Fibroblast of lung (primary cell): Measurements from ENCODE around the gene UBE2J2. TPM values are rescaled to one million over a fixed set of nuclear protein-coding genes. Genes with fewer than 3 reads are reported as not detected.

Source experiments
- DNase-seq, 2 donors: peaks; one replicate each; pipeline versions ENCODE4 v3.0.0 to v3.0.0-alpha.2; 2010; ENCODE audit warnings: low read depth in 2 of 2
- H2AFZ ChIP-seq: 2 replicates; pipeline ENCODE4 v1.5.1; 2012; ENCODE audit warnings: low read length, control low read depth, inconsistent platforms
- H3K27ac ChIP-seq: 2 replicates; pipeline ENCODE4 v1.5.1; 2011; ENCODE audit warnings: low read length, control low read depth; ENCODE audit not compliant: insufficient read depth
- H3K27me3 ChIP-seq: 2 replicates; pipeline ENCODE4 v1.5.1; 2011; ENCODE audit warnings: mild to moderate bottlenecking, low read length; ENCODE audit not compliant: control insufficient read depth, insufficient read depth
- H3K36me3 ChIP-seq: 2 replicates; pipeline ENCODE4 v1.5.1; 2011; ENCODE audit warnings: low read length; ENCODE audit not compliant: control insufficient read depth, insufficient read depth
- H3K4me1 ChIP-seq: 2 replicates; pipeline ENCODE4 v1.5.1; 2011; ENCODE audit warnings: low read length; ENCODE audit not compliant: control insufficient read depth, insufficient read depth; ENCODE audit errors: extremely low read depth
- H3K4me2 ChIP-seq: 2 replicates; pipeline ENCODE4 v1.5.1; 2011; ENCODE audit warnings: low read length, control low read depth; ENCODE audit not compliant: insufficient read depth; ENCODE audit errors: extremely low read depth
- H3K4me3 ChIP-seq, 4 experiments: fragments of 200-600 bp in 1 of 4; sonication (generic) in 1 of 4; replicated peaks in 1 of 4; 2 replicates each; pipeline ENCODE4 v1.5.1; 2011 to 2016; ENCODE audit warnings: low read length in 4 of 4, low read depth in 3 of 4, mild to moderate bottlenecking in 3 of 4, control low read depth in 2 of 4, inconsistent platforms in 1 of 4, mixed read lengths in 1 of 4; ENCODE audit not compliant: insufficient read depth in 1 of 4; ENCODE audit errors: control extremely low read depth in 1 of 4
- H3K79me2 ChIP-seq: 2 replicates; pipeline ENCODE4 v1.5.1; 2012; ENCODE audit warnings: mild to moderate bottlenecking, low read length, inconsistent platforms; ENCODE audit not compliant: control insufficient read depth, insufficient read depth
- H3K9ac ChIP-seq: 2 replicates; pipeline ENCODE4 v1.5.1; 2011; ENCODE audit warnings: mild to moderate bottlenecking, low read length, control low read depth; ENCODE audit not compliant: insufficient read depth
- H3K9me3 ChIP-seq: 2 replicates; pipeline ENCODE4 v1.5.1; 2012; ENCODE audit warnings: low read depth, low read length; ENCODE audit not compliant: control insufficient read depth, insufficient read depth
- H4K20me1 ChIP-seq: 2 replicates; pipeline ENCODE4 v1.5.1; 2011; ENCODE audit warnings: low read length; ENCODE audit not compliant: control insufficient read depth, insufficient read depth; ENCODE audit errors: extremely low read depth
- EZH2 ChIP-seq: IDR thresholded peaks from 2 replicates; pipeline ENCODE4 v1.5.1; 2012; ENCODE audit warnings: low read length, control low read depth, mild to moderate bottlenecking; ENCODE audit errors: missing control alignments
- polyA plus RNA-seq, 2 donors: library from polyadenylated mRNA; depleted of rRNA in 1 of 2; stranded (reverse) in 1 of 2; unstranded in 1 of 2; fragments of >200 nt; gene quantifications; 2 replicates each; pipeline ENCODE4 v1.2.1, GENCODE V29; 2011 to 2012; ENCODE audit warnings: missing spikeins in 1 of 2
- total RNA-seq: library from RNA; depleted of rRNA; stranded (reverse); fragments of >200 nt; gene quantifications from 2 replicates; pipeline ENCODE4 v1.2.1, GENCODE V29; 2014
- TF ChIP-seq, protein P1 (sequence below), 2 donors: IDR thresholded peaks in 1 of 2; conservative IDR thresholded peaks in 1 of 2; 1 replicate in 1 of 2; 2 replicates in 1 of 2; pipeline ENCODE4 v1.5.1; 2011 to 2012; ENCODE audit warnings: low read length in 2 of 2, control low read depth in 1 of 2, inconsistent platforms in 1 of 2, low read depth in 1 of 2, mild to moderate bottlenecking in 1 of 2

Gene UBE2J2
- total and polyA plus RNA-seq, 2 donors (not counting 1 experiment from before 2014, with no cell fraction given): 32.3 to 47.2 TPM

DNA sequence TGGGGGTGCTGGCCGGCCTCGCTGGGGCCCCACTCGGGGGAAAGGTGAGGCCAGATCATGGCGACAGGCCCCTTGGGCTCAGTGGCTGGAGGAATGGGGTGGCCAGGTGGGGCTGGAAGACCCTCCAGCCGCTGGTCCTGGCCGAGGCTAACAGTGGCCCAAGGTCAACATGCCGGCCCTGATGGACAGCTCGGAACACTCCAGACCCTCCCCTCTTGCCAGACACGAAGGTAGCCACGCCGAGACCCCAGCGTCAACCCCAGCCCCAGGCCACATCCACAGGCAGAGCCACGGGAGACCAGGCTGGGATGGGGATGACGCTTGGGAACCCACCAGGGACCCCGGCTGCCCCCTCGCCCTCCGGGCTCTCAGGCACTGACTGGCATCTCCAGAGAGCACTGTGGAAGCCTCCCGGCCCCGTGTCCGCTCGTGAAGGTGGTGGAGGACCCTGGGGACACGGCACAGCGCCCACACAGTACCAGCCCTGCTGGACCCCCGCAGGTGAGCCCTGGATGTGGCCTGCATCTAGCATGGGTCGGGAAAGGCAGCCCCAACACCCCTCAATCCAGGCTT is 26.2 kb downstream of the UBE2J2 start:
- Histone ChIP-seq H3K79me2 (no peaks in the 10 kb centered on the region), H3K27ac (no peak overlapping the region), H3K4me1 (no peaks in the 10 kb centered on the region), H2AFZ (no peak overlapping the region), H3K4me2 (no peak overlapping the region), H3K4me3 (no peak overlapping the region), H3K9me3 (no peaks in the 10 kb centered on the region), H4K20me1 (no peaks in the 10 kb centered on the region), H3K36me3 (no peaks in the 10 kb centered on the region), H3K9ac (no peak overlapping the region), H3K27me3 (no peaks in the 10 kb centered on the region)
- TF ChIP-seq, protein P1, sequence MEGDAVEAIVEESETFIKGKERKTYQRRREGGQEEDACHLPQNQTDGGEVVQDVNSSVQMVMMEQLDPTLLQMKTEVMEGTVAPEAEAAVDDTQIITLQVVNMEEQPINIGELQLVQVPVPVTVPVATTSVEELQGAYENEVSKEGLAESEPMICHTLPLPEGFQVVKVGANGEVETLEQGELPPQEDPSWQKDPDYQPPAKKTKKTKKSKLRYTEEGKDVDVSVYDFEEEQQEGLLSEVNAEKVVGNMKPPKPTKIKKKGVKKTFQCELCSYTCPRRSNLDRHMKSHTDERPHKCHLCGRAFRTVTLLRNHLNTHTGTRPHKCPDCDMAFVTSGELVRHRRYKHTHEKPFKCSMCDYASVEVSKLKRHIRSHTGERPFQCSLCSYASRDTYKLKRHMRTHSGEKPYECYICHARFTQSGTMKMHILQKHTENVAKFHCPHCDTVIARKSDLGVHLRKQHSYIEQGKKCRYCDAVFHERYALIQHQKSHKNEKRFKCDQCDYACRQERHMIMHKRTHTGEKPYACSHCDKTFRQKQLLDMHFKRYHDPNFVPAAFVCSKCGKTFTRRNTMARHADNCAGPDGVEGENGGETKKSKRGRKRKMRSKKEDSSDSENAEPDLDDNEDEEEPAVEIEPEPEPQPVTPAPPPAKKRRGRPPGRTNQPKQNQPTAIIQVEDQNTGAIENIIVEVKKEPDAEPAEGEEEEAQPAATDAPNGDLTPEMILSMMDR (conservative IDR thresholded peaks at IDR 0.05 in 1 of 2, IDR thresholded peaks at IDR 0.05 in 1 of 2; ENCODE audit: low read depth in 1 of 2, low read length in 2 of 2): no peak
- no peak for TF ChIP-seq EZH2
- no peak for DNase-seq

DNA sequence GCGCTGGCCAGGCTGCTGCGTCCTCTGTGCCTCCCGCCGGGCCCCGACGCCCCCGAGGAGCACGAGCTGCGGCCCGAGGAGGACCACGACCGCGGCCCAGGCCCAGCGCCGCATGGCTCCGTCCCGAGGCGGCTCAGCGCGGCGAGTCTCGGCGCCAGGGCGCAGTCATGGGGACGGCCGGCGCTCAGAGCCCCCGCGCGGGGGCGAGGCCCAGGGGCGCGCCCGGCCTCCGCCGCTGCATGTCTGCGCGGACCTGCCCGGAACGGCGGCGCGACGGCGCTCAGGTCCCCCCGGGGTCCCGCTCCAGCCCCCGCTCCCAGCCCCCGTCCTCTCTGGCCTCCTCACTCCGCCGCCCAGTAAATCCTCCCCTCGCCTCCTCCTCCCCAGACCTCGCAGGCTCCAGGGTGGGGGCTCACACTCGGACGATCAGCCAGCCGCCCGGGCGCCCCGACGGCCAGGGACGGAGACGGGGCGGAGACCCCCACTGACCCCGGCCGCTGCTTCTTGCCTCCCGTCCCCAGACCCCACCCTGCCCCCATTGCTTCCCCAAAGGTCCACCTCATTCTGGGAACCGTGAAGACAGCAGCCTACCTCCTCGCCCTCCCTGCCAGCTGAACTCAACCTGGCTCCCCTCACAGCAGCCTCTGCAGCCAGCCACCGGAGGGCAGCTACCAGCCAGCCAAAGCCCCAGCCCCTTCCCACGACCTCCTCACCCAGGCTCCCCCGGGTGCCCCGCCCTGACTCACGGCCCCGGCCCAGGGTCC is 26.9 kb downstream of the UBE2J2 start, which contains the start of gene C1QTNF12:
Gene C1QTNF12 (minus strand): TSS at position 146 of the 764 bp plus-strand sequence. CDS start 32 bp downstream, at position 114.
- H3K4me1 ChIP-seq: no peaks in the 10 kb centered on the region
- H2AFZ ChIP-seq: no peak within 1 kb of the TSS
- no peaks in the 10 kb centered on the region for H3K9me3 ChIP-seq
- H3K27me3 ChIP-seq: no peaks in the 10 kb centered on the region
- no peaks in the 10 kb centered on the region for H4K20me1 ChIP-seq
- H3K79me2 ChIP-seq: no peaks in the 10 kb centered on the region
- H3K4me3 ChIP-seq: no peak within 1 kb of the TSS
- H3K4me2 ChIP-seq: no peak within 1 kb of the TSS
- TF ChIP-seq, protein P1 (conservative IDR thresholded peaks at IDR 0.05 in 1 of 2, IDR thresholded peaks at IDR 0.05 in 1 of 2; ENCODE audit: low read depth in 1 of 2, low read length in 2 of 2): no peak
- no peak for TF ChIP-seq EZH2
- H3K36me3 ChIP-seq: no peaks in the 10 kb centered on the region
- no peak within 1 kb of the TSS for H3K27ac ChIP-seq
- no peak within 1 kb of the TSS for H3K9ac ChIP-seq
- no peak for DNase-seq

DNA sequence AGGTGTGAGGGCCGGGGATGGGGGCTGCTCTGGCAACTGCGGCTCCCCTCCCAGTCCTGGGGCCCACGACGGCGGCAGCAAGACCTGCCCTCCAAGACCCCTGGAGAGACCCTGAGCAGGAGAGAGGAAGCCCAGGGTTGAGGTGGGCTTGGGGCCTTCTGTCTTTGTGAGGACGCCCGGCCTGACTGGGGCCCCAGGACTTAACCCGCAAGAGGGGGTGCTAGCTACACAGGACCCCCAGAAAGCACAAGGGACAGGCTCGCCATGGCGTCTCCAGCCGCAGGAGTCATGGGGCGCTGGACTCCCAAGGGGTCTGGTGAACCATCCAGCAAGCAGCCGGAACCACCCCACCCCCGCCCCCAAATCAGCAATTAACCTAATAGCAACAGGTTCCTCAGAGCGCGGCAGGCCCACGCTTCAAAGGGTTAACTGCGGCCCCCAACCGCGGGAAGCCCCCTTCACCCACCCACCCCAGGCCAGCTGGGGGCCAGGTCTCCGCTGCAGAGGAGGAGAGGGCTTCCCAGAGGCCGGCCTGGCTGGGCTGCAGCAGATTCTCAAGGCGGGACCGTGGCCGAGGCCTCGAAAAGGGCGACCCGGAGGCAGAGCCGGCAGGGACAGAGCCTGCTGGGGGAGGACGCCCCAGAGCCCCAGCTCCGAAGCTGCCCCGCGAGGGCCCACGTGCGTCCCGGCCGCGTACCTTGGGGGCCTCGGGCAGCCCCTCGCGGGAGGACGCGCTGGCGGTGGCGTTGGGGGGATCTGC is 27.7 kb downstream of the UBE2J2 start:
- Histone ChIP-seq H3K9ac (no peak overlapping the region), H3K9me3 (no peaks in the 10 kb centered on the region), H3K79me2 (no peaks in the 10 kb centered on the region), H3K36me3 (no peaks in the 10 kb centered on the region), H2AFZ (no peak overlapping the region), H3K27me3 (no peaks in the 10 kb centered on the region), H3K4me2 (no peak overlapping the region), H3K4me3 (no peak overlapping the region), H3K27ac (no peak overlapping the region), H4K20me1 (no peaks in the 10 kb centered on the region), H3K4me1 (no peaks in the 10 kb centered on the region)
- DNase-seq: no peak
- TF ChIP-seq, protein P1 (conservative IDR thresholded peaks at IDR 0.05 in 1 of 2, IDR thresholded peaks at IDR 0.05 in 1 of 2; ENCODE audit: low read depth in 1 of 2, low read length in 2 of 2): no peak
- TF ChIP-seq EZH2: no peak
